Upper lobe of left lung (tissue), 6 donors: ENCODE measurements around the gene JMJD1C. TPM values are rescaled to one million over a fixed set of nuclear protein-coding genes. Genes with fewer than 3 reads are reported as not detected.

Experiments
- ATAC-seq, 2 donors: fragments of 200-7000 bp; cut with Tn5 transposase; one replicate each; pipeline ENCODE4 v1.9.1; 2022; ENCODE audit warnings: mild to moderate bottlenecking in 2 of 2, moderate library complexity in 2 of 2; ENCODE audit not compliant: low FRiP score in 2 of 2
- DNase-seq, 2 donors: peaks; one replicate each; pipeline ENCODE4 v3.0.0-alpha.2; 2019 to 2020
- H3K27ac ChIP-seq, 4 donors: fragments of 200-600 bp; sonication (generic); one replicate each; pipeline ENCODE4 v1.5.1; 2016 to 2019
- H3K27me3 ChIP-seq, 4 donors: fragments of 200-600 bp; sonication (generic); one replicate each; pipeline ENCODE4 v1.5.1; 2017 to 2019
- H3K36me3 ChIP-seq, 4 donors: fragments of 200-600 bp; sonication (generic); one replicate each; pipeline ENCODE4 v1.5.1; 2016 to 2019
- H3K4me1 ChIP-seq, 4 donors: fragments of 200-600 bp; sonication (generic); one replicate each; pipeline ENCODE4 v1.5.1; 2018 to 2019
- H3K4me3 ChIP-seq, 4 donors: fragments of 200-600 bp; sonication (generic); one replicate each; pipeline ENCODE4 v1.5.1; 2017 to 2019; ENCODE audit warnings: mild to moderate bottlenecking in 2 of 4, moderate library complexity in 1 of 4
- H3K9me3 ChIP-seq, 4 donors: fragments of 200-600 bp; sonication (generic); one replicate each; pipeline ENCODE4 v1.5.1; 2018 to 2019
- CTCF ChIP-seq, 6 experiments: fragments of 450-650 bp in 4 of 6; fragments of 200-600 bp in 2 of 6; sonication (generic) in 2 of 6; IDR thresholded peaks; one replicate each; pipeline ENCODE4 v1.5.1; 2016 to 2019; ENCODE audit warnings: antibody characterized with exemption in 6 of 6
- EP300 ChIP-seq, 4 donors: sonication (generic); formaldehyde crosslinking; IDR thresholded peaks; one replicate each; pipeline ENCODE4 v1.5.1; 2017; ENCODE audit warnings: antibody characterized with exemption in 4 of 4, control low read depth in 2 of 4
- POLR2A ChIP-seq, 4 donors: fragments of 450-650 bp; IDR thresholded peaks; one replicate each; pipeline ENCODE4 v1.5.1; 2016 to 2017; ENCODE audit warnings: antibody characterized with exemption in 4 of 4, mild to moderate bottlenecking in 2 of 4
- POLR2AphosphoS5 ChIP-seq, 2 donors: sonication (generic); formaldehyde crosslinking; IDR thresholded peaks; one replicate each; pipeline ENCODE4 v1.5.1; 2017; ENCODE audit warnings: antibody characterized with exemption in 2 of 2
- WGBS, 2 donors: methylation state at CpG; one replicate each; pipeline ENCODE4 v1.1.5; 2017 to 2018; 5-methylcytosine and 5-hydroxymethylcytosine counted together
- total RNA-seq, 6 donors: library from RNA; depleted of rRNA in 4 of 6; stranded (reverse); fragments of >200 nt in 4 of 6; gene quantifications; one replicate each; pipeline versions ENCODE4 v1.1.0 to v1.2.1, GENCODE V29; 2016 to 2021
- donor health status: DM: no; HTN: no; CAD: no; lungs with moderate emphysema.
- donor health status: DM: no; HTN: yes; CAD: no; lungs with severe emphysema.

Gene JMJD1C
- total RNA-seq, 6 donors from 2014 or later, result 80.2 to 130 (median 94.2) TPM

DNA sequence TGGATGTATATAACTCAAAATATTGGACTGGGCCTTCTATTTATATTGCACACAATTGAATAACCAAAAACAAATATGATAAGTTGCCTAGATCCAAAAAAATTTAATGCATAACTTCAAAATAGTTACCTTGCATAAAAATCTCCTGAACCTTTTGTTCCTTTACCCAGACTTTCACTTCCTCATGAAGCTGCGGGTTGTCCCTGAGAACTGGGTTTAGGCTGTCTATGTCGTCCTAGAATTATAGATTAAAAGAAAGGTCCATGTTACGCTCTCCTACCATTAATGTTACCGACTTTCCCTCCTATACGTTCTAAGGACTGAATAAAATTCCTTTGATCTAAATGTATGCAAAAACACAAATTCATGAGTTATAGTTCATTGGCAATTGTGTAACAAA, 246.0 kb downstream of the JMJD1C start:
- Histone ChIP-seq H3K27ac (no peak overlapping the region), H3K4me3 (no peak overlapping the region), H3K36me3 (peaks cover 0 to 12% (median 6%) of the 10 kb centered on the region in 4 donors), H3K9me3 (no peaks in the 10 kb centered on the region), H3K4me1 (peaks cover 15 to 30% (median 16%) of the 10 kb centered on the region in 4 donors), H3K27me3 (no peaks in the 10 kb centered on the region)
- DNase-seq (no peak), ATAC-seq (no peak)
- TF ChIP-seq POLR2A (IDR thresholded peaks at IDR 0.05) (no peak), CTCF (IDR thresholded peaks at IDR 0.05) (no peak), EP300 (IDR thresholded peaks at IDR 0.05) (no peak), POLR2AphosphoS5 (IDR thresholded peaks at IDR 0.05) (no peak)
- WGBS, 2 donors, result 73 to 84% methylated on average over 5 of the region's 5 CpGs

DNA sequence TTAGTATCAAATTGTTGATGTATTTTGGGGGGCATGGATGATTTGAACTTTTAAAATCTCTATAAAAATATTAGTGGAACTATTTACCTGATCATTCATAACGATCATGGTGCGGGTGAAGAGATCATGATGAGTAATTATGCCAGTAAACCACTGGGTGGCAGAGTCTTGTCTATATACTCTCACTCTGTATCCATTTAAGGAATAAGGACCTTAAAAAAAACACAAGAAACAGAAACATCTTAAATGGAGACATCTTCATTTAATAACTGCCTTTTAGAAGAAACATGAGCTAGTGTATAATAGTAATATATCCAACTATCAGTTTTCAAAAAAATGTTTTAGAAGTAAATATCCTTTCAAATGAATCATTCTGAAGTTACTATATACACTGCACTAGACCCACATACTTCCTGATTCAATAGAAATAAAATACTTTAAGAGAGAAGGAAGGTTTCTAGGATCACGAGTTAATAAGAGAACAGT, 248.6 kb downstream of the JMJD1C start:
- peak overlapping the region in 1 of 4 donors; percentile 7 for H3K27ac ChIP-seq
- WGBS, 2 donors, result 5 to 9% methylated on average over 3 of the region's 3 CpGs
- peaks cover 15 to 27% (median 16%) of the 10 kb centered on the region in 4 donors for H3K4me1 ChIP-seq
- peak; percentile 58 to 73 (median 68) for TF ChIP-seq CTCF (IDR thresholded peaks at IDR 0.05)
- no peak for TF ChIP-seq EP300 (IDR thresholded peaks at IDR 0.05)
- no peak for TF ChIP-seq POLR2AphosphoS5 (IDR thresholded peaks at IDR 0.05)
- no peak for TF ChIP-seq POLR2A (IDR thresholded peaks at IDR 0.05)
- no peak for DNase-seq
- no peaks in the 10 kb centered on the region for H3K9me3 ChIP-seq
- H3K27me3 ChIP-seq, result no peaks in the 10 kb centered on the region
- peaks cover 0 to 38% (median 17%) of the 10 kb centered on the region in 4 donors for H3K36me3 ChIP-seq
- ATAC-seq, result peak; percentile 73 to 87
- no peak overlapping the region for H3K4me3 ChIP-seq

DNA sequence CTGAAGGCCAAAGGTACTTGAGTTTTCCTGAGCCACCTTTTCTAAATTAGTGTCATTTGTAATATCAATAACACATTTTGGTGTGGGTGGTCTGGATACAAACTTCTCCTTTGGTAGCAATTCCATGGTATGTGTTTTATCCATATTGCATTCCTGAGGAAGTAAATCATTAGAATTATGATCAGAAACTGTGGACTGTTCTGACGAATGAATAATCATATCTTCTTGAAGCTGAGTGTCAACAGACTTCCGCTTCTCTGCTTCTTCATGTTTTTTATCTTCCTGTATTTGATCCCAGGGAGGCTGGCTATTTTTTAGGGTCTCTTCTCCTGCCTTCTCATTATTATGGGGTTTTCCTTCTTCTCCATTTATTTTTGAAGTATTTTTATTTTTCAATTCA, 251.2 kb downstream of the JMJD1C start:
- 66 to 71% methylated on average over 2 of the region's 2 CpGs for WGBS, 2 donors
- no peaks in the 10 kb centered on the region for H3K9me3 ChIP-seq
- no peaks in the 10 kb centered on the region for H3K27me3 ChIP-seq
- ATAC-seq (peak in 1 of 2 donors; percentile 20), DNase-seq (no peak)
- H3K4me3 ChIP-seq, result no peak overlapping the region
- peaks cover 0 to 49% (median 18%) of the 10 kb centered on the region in 4 donors for H3K36me3 ChIP-seq
- TF ChIP-seq EP300 (IDR thresholded peaks at IDR 0.05) (no peak), POLR2AphosphoS5 (IDR thresholded peaks at IDR 0.05) (no peak), POLR2A (IDR thresholded peaks at IDR 0.05) (no peak), CTCF (IDR thresholded peaks at IDR 0.05) (no peak)
- peaks cover 9 to 23% (median 17%) of the 10 kb centered on the region in 4 donors for H3K4me1 ChIP-seq
- peak overlapping the region in 1 of 4 donors; percentile 38 for H3K27ac ChIP-seq

GRCh38 chr10:63213489-63213888, 252.3 kb downstream of the JMJD1C start:
- no peak for DNase-seq
- Histone ChIP-seq H3K36me3 (peaks cover 0 to 51% (median 21%) of the 10 kb centered on the region in 4 donors), H3K4me3 (no peak overlapping the region), H3K4me1 (peaks cover 3 to 19% (median 13%) of the 10 kb centered on the region in 4 donors), H3K9me3 (no peaks in the 10 kb centered on the region), H3K27me3 (no peaks in the 10 kb centered on the region), H3K27ac (peak overlapping the region in 1 of 4 donors; percentile 38)
- TF ChIP-seq POLR2AphosphoS5 (IDR thresholded peaks at IDR 0.05), result no peak
- TF ChIP-seq CTCF (IDR thresholded peaks at IDR 0.05), result no peak
- TF ChIP-seq EP300 (IDR thresholded peaks at IDR 0.05), result no peak
- no peak for TF ChIP-seq POLR2A (IDR thresholded peaks at IDR 0.05)
- 77 to 86% methylated on average over 3 of the region's 3 CpGs for whole genome bisulfite sequencing, 2 donors
- no peak for ATAC-seq
